ENCODE data around the gene SLC35F6.

GRCh38 chr2:26769089-26769761 is 5.1 kb downstream of the SLC35F6 start:
- no peak for TF ChIP-seq CTCF (IDR thresholded peaks at IDR 0.05; ENCODE audit: extremely low read depth in 1 of 2, insufficient read depth in 1 of 2, low read depth in 1 of 2, low read length in 2 of 2)
- no peak for TF ChIP-seq POLR2AphosphoS5 (IDR thresholded peaks at IDR 0.05; ENCODE audit: insufficient read depth, low read depth, low read length)
- TF ChIP-seq POLR2A (IDR thresholded peaks at IDR 0.05; ENCODE audit: low read depth, low read length): no peak
- TF ChIP-seq MYC (IDR thresholded peaks at IDR 0.05; ENCODE audit: low read depth, low read length): no peak
- TF ChIP-seq MAX (IDR thresholded peaks at IDR 0.05; ENCODE audit: insufficient read depth, insufficient read length): no peak

All from endothelial cell of umbilical vein (primary cell).